Brain microvascular endothelial cell (primary cell): Measurements from ENCODE around the gene H2AZ2.
"Not testable (repeated sequence)": the region's sequence is repeated elsewhere in the genome, so short reads cannot be mapped to it uniquely, and the experiment has no call there.

ENCODE experiments used
- DNase-seq: peaks from one replicate; pipeline ENCODE4 v3.0.0-alpha.2; 2020
- H3K27ac ChIP-seq: fragments of 250-450 bp; sonication (Bioruptor Pico); 2 replicates; pipeline ENCODE4 v1.5.1; 2020; ENCODE audit warnings: mild to moderate bottlenecking, moderate library complexity
- H3K27me3 ChIP-seq: fragments of 250-450 bp; sonication (Bioruptor Pico); replicated peaks from 2 replicates; pipeline ENCODE4 v1.5.1; 2020; ENCODE audit warnings: mild to moderate bottlenecking
- H3K36me3 ChIP-seq: fragments of 250-450 bp; sonication (Bioruptor Pico); replicated peaks from 2 replicates; pipeline ENCODE4 v1.5.1; 2020; ENCODE audit warnings: mild to moderate bottlenecking
- H3K4me3 ChIP-seq: 2 replicates; pipeline ENCODE4 v1.5.1; 2011; ENCODE audit warnings: low read depth, mild to moderate bottlenecking, control low read depth, low read length, moderate library complexity
- CTCF ChIP-seq: IDR thresholded peaks from 2 replicates; pipeline ENCODE4 v1.5.1; 2011; ENCODE audit warnings: low read depth, mild to moderate bottlenecking, moderate library complexity, low read length, control low read depth, inconsistent platforms; ENCODE audit errors: missing control alignments
- in situ Hi-C: cut with HindIII; loops from 2 replicates; pipeline ENCODE4 v1.10.0; 2017; ENCODE audit warnings: low sequenced_read_pairs, low pct_ligation_motif_present

Gene H2AZ2

GRCh38 chr7:44849259-44849884 lies 1.5 kb upstream of the H2AZ2 start:
- no peak overlapping the region for H3K27ac ChIP-seq
- no peaks in the 10 kb centered on the region for H3K27me3 ChIP-seq
- in situ Hi-C loops, result no loop called here
- DNase-seq, result no peak
- H3K4me3 ChIP-seq, result no peak overlapping the region
- no peak for TF ChIP-seq CTCF
- H3K36me3 ChIP-seq, result no peaks in the 10 kb centered on the region

GRCh38 chr7:44847509-44847919 lies 373 bp downstream of the H2AZ2 start:
- Histone ChIP-seq H3K27ac (peak overlapping the region; percentile 90), H3K27me3 (no peaks in the 10 kb centered on the region), H3K36me3 (no peaks in the 10 kb centered on the region), H3K4me3 (peak overlapping the region; percentile 82)
- peak; percentile 71 for TF ChIP-seq CTCF
- DNase-seq, result peak; percentile 80
- in situ Hi-C loops, result no loop called here

- in situ Hi-C loops, result no loop called here
- H3K27me3 ChIP-seq, result no peaks in the 10 kb centered on the region
- TF ChIP-seq CTCF, result no peak
These were observed 925 bp downstream of the H2AZ2 start for GRCh38 chr7:44846816-44847508.

GRCh38 chr7:44846390-44846789 lies 1.5 kb downstream of the H2AZ2 start:
- H3K36me3 ChIP-seq, H3K27me3 ChIP-seq, DNase-seq, in situ Hi-C loops: not testable (repeated sequence)
- Histone ChIP-seq H3K4me3 (peak overlapping the region; percentile 82), H3K27ac (peak overlapping the region; percentile 8)

More at GRCh38 chr7:44846816-44847508, 925 bp downstream of the H2AZ2 start:
- DNase-seq, result no peak
- no peaks in the 10 kb centered on the region for H3K36me3 ChIP-seq
- H3K27ac ChIP-seq, result peak overlapping the region; percentile 90
- H3K4me3 ChIP-seq, result peak overlapping the region; percentile 82

GRCh38 chr7:44845451-44845850 lies 2.4 kb downstream of the H2AZ2 start:
- no peak for DNase-seq
- Histone ChIP-seq H3K36me3 (peaks cover 3% of the 10 kb centered on the region), H3K27me3 (no peaks in the 10 kb centered on the region), H3K27ac (no peak overlapping the region), H3K4me3 (no peak overlapping the region)
- in situ Hi-C loops, result no loop called here
- no peak for TF ChIP-seq CTCF

- DNase-seq, H3K4me3 ChIP-seq, in situ Hi-C loops, H3K27me3 ChIP-seq, H3K27ac ChIP-seq: not testable (repeated sequence)
- peaks cover 13% of the 10 kb centered on the region for H3K36me3 ChIP-seq
These were observed 4.4 kb downstream of the H2AZ2 start for GRCh38 chr7:44843440-44843839.

- peaks cover 13% of the 10 kb centered on the region for H3K36me3 ChIP-seq
- in situ Hi-C loops, H3K27ac ChIP-seq, DNase-seq, H3K4me3 ChIP-seq, H3K27me3 ChIP-seq: not testable (repeated sequence)
These were observed 5.2 kb downstream of the H2AZ2 start for GRCh38 chr7:44842675-44843074.
